GDM1 (cell line): ENCODE results near the gene PTPRT.

Experiments used
- DNase-seq: peaks from one replicate; lab custom pipeline; 2025; lab: John Stamatoyannopoulos, UW

PTPRT gene

DNA sequence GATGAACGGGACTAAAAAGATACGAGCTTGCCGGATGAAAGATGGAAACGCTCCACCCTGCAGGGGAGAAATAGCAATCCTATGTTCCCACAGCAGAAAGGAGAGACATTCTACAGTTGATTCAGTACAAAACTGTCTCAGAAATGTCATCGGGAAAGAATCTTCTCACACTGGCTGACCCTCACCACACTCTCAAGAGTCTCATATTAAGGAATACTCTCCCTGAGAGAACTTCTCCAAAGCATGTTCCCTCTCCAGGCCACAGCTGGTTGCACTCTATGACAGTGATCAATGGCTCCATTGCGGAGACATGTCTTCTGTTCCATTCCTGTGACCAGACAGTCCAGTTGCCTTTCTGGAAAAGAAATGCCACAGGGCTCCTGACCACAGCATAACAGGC lies 813.6 kb downstream of the PTPRT start:
- DNase-seq = no peak

DNA sequence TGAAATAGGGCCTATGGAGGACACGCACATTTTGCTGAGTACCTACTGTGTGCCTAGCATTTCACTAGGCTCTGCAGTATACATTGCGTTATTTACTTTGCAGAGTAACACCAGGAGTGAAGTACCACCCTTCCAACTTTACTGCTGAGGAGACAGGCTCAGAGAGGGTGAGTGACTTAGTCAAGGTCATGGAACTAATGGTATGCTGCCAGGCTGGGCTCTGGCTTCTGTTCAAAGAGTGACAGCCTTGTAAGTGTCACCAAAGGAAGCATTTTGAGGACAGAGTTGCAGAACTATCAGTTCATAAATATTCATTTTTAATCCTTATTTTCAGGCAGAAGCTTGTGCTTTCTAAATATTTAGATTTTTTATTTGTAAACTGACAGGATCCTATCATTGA lies 816.7 kb downstream of the PTPRT start:
- DNase-seq = no peak

GRCh38 chr20:42370075-42370474 lies 819.6 kb downstream of the PTPRT start:
- DNase-seq = no peak

DNA sequence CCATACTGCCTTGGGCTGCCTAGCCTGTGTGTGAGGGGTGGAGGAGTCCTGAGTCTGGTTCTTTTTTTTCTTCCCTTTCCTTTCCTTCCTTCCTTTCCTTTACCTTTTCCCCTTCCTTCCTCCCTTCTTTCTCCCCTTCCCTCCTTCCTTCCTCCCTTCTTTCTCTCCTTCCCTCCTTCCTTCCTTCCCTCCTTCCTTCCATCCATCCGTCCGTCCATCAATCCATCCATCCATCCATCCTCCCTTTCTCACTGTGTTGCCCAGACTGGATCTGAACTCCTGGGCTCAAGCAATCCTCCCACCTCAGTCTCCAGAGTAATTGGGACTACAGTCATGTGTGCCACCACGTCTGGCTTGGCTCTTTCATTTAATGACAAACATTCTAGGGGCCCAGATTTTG lies 820.8 kb downstream of the PTPRT start:
- DNase-seq = no peak

DNA sequence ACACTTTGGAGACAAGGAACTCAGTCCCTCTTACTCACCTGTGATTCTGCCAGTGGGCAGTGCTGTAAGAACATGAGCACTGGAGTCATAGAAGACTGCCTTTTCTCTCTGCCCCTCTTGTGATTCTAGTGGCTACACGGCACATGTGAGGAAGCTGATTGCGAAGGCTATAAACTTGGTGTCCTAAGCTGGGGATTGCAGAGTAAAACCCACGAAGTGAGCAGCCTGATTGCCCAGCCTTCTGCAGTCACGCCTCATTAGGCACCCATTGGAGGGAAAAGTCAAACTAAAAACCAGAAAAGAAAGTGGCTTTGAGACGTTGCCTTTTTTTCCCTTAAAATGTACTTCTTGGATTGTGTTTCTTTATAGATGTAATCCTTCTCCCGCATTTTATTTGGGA lies 823.1 kb downstream of the PTPRT start:
- no peak for DNase-seq

GRCh38 chr20:42364446-42364845 lies 825.3 kb downstream of the PTPRT start:
- no peak for DNase-seq

- no peak for DNase-seq
Measured at GRCh38 chr20:42361402-42361970, 828.2 kb downstream of the PTPRT start.

- DNase-seq = no peak
Measured at GRCh38 chr20:42360621-42361020, 829.1 kb downstream of the PTPRT start.

DNA sequence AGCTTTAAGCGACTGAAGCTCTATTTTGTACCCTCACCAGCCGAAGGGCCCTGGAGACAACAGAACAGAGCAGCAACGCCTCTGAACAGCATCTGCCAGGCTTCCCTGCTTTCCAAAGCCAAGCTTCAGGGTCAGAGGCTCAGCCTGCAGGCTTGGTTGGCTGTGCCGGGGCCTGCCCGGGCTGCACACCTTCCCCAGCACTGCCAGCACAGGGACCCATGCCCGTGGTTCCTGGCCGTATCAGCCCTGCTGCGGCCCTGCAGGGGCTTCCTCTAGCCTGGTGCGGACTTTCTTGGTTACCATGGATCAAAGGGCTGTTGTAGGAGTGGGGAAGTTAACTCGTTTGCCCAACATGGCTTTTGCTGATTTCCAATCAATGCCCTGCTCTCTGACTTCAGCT lies 830.1 kb downstream of the PTPRT start:
- no peak for DNase-seq

DNA sequence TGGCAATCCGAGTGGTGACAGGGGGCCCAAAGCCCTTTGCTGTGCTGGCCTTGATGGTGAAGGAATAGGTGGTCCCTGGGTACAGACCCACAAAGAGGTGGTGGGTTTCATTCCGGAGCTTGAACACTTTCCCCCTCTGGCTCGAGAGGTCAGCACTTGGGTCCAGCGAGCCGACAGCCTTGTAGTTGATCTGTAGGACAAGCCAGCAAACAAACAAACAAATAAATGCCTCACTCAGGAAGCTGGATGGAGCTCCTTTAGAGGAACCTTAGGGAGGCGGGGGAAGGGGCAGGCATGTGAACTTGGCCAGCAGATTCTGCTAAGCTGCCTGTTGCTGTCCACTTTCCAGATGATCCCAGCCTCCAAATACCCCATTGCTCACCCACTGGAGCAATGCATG lies 837.6 kb downstream of the PTPRT start:
- DNase-seq = no peak

GRCh38 chr20:42350521-42350920 lies 839.2 kb downstream of the PTPRT start:
- no peak for DNase-seq

GRCh38 chr20:42346189-42347170 lies 843.2 kb downstream of the PTPRT start:
- no peak for DNase-seq

- DNase-seq = no peak
Measured at GRCh38 chr20:42341654-42342053, 848.1 kb downstream of the PTPRT start.

DNA sequence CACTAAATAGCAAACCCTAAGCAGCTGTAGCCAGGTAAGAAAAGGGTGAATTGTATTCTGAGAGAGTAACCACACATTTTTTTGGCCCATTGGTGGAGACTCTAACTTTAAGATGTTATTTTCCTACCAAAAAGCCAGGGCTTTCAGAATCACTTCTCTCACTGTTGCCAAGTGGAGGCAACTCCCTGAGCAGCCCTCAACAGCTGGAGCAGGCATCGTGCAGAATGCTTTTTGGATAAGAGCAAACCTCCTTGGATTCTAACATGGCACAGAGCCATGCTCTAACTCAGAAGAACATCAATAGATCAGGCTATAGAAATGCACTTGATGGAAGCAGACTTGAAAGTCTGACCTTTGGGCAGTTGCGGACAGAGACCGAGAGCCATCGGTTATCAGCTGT lies 849.3 kb downstream of the PTPRT start:
- no peak for DNase-seq

DNA sequence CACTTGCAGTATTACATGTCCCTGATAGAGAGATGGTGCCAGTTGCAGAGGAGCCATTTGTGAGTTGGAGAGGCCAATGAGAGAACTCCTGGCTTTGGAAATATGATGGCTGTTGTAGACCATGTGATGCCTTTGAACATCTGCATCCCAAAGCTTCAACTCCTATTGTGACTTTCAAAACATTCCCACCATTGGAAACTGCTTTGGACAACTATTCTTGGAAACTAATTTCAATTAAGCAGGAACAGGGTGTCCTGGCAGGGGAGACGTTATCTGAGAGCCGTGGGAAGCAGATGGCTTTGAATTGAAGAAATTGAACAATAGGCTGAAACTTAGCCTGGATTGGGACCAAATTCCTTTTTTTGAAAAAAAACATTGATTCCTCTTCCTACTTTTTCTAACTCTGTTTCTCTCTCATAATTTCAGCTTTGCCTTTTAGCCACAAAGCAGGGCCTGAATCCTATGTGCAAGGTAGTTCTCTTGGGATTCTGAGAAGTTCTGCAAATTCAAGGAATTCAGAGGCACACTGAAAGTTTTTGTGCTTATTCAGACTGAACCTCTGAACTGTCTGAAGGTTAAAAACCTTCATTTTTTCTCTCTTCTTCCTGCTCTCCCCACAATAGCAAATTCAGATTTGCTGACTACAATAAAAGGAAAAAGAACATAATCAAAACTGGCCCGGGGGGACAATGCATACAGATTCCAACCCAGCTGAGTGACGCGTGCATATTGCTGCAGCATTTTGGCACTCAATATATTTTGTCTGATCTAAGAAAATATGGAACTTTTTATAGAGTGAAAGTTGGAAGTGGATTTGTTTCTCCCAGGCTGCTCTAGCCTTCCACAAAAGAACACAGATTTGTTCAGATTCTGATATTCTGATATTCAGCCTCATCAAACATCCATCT lies 851.2 kb downstream of the PTPRT start:
- DNase-seq = no peak

DNA sequence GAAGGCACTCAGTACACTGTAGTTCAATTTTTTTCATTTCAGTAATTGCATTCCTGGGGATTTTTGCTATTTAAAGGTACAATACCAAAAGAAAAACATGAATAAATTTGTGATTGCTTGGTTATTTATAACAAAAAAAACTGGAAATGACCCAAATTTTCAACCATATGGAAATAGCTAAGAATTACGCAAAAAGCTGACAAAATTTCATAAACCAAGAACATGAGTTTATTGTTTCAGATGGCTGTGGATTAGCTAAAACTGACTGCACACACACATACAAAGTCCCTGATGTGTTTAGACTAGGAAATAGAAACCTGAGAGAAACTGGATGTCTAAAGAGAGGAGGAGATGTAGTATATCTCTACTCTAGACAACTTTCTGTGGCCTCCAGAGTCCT lies 853.1 kb downstream of the PTPRT start:
- DNase-seq = no peak

DNA sequence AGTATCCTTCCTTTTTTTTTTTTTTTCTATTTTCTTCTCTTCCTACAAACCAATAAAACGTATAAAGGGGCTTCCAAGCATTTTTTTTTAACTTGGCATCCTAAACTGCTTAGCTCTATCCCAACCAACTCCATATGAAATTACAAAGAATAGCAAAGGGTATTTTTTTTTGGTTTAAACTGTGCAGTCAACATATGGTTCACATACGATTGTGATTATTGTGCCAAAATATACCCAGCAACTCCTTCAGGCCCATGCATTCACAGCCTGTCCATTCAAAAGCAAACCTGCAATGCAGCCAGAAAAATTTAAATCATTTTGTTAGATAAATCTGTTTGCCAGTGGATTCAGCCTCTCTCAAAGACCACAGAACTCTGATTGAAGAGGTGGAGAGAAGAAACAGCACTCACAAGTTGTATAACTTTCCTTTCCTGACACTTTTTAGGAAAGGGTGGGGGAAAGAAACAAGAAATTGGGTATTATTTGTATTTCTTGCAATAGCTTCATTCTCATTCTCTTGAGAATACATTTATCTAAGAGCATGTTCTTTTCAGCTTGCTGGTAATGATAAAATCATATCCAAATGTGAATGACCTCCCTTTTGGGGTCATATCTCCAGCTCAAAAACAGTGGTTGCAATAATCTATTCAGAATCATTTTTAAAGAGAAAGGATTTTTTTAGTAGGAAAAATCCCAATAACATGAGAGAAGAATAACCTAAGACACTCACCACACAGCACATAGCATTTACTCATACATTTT lies 870.3 kb downstream of the PTPRT start:
- no peak for DNase-seq

GRCh38 chr20:42313704-42314103 lies 876.0 kb downstream of the PTPRT start:
- no peak for DNase-seq

GRCh38 chr20:42309050-42309449 lies 880.7 kb downstream of the PTPRT start:
- no peak for DNase-seq

- no peak for DNase-seq
Measured at GRCh38 chr20:42308171-42308570, 881.5 kb downstream of the PTPRT start.

DNA sequence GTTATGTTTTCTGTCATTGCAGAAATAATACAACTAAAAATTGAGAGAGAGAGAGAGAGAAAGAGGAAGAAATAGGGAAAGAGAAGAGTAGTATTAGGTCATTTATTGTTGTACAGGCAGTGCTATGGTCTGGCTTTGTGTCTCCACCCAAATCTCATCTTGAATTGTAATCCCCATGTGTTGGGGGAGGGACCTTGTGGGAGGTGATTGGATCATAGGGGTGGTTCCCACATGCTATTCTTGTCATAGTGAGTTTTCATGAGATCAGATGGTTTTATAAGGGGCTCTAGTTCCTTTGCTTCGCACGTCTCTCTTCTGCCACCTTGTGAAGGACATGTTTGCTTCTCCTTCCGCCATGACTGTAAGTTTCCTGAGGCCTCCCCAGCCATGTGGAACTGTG lies 894.1 kb downstream of the PTPRT start:
- no peak for DNase-seq

DNA sequence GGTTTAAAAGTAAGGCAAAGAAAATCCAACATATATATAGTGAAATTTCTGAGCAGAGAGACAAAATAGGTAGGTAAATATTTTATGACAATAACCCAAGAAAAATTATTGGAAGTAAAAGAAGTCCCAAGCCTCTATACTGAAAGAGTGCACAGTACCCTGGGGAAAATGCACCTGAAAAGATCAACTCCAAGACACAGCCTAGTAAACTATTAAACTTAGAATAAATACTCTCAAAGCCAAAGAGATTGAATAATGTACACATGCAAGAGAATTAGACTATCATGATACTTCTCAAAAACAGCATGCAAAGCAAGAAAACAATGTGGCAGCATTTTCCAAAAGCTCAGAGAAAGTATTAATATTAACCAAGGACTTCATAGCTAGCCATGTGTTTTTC lies 894.7 kb downstream of the PTPRT start:
- DNase-seq = no peak
